GM18502 (cell line): ENCODE data around the gene UBL4A.

Experiments
- ATAC-seq: cut with Tn5 transposase; IDR thresholded peaks from one replicate; pipeline ENCODE4 v1.9.1; 2021; ENCODE audit warnings: mild to moderate bottlenecking; ENCODE audit not compliant: unreplicated experiment, poor library complexity

UBL4A gene

DNA sequence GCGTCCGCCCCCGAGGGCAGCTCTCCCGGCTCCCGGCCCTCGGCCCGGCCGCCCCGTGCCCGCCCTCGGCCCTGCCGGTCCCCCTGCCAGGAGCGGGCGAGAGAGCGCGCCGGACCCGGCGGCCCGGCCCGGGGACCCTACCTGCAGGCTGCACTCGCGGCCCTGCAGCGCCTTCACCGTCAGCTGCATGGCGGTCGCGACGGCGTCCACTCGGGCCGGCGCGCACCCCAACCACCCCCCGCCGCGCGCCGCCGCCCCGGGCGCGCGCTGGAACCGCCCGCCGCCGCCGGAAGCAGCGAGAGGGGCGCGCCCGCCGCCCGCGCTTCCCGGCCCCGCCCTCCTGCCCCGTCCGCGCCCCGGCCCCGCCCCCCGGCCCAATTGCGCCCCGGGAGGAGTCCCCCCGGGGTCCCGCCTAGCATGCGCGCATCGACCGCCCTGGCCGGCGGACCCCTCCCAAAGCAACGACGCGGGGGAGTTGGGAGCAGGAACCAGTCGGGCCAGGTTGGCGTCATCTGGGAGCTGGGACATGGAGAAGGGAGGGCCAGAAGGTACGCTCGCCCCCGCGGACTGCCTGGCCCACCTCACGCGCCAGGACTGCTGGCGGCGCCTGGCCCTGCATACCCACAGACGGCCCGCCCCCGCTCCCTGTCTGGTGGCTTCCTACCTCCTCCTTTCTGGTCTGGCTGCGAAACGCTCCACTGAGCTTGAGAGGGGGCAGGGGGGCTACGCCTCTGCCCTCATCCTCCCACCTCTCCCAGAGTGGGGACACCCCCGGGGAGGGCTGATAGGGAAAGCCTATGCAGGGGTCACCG is at the start of gene UBL4A:
UBL4A (minus strand) TSS at position 220 of the 812 bp plus-strand sequence; CDS start at position 189, 31 bp downstream.
- peak; percentile 31 for ATAC-seq

DNA sequence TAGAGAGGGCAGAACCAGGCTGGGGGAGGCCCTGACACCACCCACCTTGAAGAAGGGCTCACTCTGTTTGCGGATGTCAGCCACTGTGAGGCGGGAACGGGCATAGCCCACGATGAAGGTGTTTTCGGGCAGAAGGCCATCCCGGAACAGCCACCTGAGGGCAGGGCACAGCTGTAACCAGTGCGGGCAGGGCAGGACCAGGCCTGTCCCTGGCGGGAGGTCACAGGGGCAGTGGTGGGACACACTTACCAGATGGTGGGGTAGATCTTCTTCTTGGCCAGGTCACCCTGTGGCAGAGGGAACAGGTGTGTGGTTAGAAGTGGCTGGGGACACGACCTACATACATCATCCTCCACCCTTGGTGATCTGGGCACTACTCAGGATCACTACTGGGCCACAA is 49.5 kb upstream of the UBL4A start:
- ATAC-seq = no peak

GRCh38 chrX:154534526-154535322 is 48.3 kb upstream of the UBL4A start:
- ATAC-seq = peak; percentile 92

DNA sequence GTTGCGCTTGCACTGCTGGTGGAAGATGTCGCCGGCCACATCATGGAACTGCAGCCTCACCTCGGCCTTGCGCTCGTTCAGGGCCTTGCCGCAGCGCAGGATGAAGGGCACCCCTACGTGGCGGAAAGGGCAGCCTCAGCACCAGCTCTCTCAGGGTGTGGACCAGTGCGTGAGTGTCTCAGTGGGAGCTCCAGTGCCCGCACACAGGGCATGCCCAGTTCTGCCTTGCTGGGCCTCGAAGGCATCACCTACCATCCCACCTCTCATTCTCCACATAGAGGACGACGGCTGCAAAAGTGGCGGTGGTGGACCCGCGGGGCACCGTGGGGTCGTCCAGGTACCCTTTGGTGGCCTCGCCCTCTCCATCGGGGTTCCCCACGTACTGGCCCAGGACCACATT is 46.3 kb upstream of the UBL4A start:
- ATAC-seq = no peak

- ATAC-seq = no peak
Observed at GRCh38 chrX:154531626-154532025, 45.2 kb upstream of the UBL4A start.

DNA sequence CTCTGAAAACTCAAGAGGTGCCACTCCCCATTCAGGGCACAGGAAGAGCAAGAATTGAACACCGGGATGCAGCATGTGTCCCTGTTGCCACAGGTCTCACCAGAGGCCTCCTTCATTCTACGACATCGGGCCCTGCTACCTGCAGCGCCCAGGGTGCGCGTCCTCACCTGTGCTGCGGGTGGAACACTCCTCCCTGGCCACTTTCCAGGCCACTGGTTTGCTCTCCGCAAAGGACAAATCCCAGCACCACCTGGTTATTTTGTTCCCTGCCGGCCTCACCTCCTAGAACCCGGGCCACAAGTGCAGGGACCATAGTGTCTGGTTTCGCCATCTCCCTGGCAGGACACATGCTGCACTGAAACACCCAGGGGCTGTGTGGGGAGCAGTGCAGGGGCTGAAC is 43.9 kb upstream of the UBL4A start:
- no peak for ATAC-seq

DNA sequence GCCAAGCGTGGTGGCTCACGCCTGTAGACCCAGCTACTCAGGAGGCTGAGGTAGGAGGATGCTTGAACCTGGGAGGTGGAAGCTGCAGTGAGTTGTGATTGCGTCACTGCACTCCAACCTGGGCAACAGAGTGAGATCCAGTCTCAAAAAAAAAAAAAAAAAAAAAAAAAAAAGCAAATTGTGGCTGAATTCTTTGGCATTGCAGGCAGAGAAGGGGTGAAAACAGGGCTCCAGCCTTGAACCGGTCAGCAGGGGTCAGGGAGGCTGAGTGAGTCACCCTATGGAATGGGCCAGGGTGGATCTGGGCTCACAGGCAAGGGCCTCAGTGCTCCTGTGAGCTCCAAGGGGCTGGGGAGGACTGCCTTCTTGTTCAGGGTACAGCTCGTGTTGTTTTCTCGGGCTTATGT is 42.8 kb upstream of the UBL4A start:
- ATAC-seq = no peak

- ATAC-seq = peak; percentile 68
Observed at GRCh38 chrX:154526901-154527675, 40.7 kb upstream of the UBL4A start.

DNA sequence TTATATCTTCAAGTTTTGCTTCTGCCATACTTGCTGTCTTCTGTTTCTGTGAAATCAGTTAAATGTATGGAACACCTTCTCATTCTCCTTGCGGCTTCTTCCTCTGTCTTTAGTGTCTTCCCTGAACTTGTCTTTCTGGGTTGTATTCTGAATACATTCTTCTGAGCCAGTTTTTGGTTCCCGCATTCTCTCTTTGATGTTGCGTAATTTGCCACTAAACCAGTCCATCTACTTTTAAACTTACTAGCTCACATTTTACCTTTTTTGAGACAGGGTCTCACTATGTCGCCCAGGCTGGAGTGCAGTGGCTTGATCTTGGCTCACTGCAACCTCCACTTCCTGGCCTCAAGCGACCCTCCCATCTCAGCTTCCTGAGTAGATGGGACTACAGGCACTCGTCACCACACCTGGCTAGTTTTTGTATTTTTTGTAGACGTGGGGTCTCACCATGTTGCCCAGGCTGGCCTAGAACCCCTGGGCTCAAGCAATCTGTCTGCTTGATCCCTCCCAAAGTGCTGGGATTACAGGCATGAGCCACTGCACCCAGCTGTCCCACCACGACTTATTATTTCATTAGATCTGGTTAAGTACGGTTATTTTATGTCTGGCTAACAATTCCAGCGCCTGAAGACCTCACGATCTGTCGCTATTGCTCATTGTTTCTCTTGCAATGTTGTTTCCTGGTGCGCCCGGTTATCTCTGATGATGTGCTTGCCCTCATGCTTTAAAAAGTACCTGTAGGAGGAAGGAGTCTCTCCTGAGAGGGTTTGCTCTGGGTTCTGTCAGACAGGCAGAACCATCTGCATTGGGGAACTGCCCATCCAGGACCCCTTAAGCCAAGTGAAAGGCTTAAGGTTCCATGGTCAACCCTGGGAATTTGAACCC is 39.4 kb upstream of the UBL4A start:
- ATAC-seq = no peak

DNA sequence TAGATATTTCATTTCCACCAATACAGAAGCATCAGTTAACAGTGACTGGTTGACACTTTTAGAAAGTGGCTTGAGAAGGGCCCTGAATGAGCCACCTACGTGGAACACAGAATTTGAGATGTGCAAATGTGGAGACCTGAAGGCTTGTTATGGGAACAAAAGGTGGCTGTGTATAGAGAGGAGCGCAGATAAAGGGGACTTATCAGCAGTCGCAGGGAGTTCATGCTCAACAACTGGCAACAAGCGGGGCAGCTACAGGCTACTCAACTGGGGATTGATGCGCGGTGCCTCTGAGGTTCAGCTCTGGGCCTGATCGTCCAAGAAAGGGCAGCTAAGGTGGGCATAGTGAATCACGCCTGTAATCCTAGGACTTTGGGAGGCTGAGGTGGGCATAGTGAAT is 33.0 kb upstream of the UBL4A start:
- no peak for ATAC-seq

GRCh38 chrX:154517101-154517781 is 30.8 kb upstream of the UBL4A start:
- no peak for ATAC-seq

DNA sequence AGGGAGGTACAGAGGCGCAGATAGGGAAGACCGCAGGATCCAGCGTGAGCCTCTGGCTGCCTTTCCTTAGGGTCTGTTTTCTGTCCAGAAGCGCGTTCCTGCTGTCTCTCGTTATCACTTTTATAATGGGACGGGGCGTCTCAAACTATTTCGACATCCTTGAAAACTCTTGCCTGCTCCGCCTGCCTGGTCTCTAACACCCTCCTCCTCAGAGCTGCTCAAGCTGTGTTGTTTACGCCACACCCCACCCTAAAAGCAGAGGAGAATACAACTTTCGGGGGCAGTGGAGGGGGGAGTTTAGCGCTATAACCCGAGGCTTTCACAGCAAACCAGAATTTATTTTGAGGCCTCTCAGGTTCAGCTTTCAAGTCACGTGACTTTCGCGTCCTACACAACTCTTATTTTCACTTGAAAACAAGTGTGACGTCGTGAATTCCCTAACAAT is 30.3 kb upstream of the UBL4A start:
- peak; percentile 19 for ATAC-seq

DNA sequence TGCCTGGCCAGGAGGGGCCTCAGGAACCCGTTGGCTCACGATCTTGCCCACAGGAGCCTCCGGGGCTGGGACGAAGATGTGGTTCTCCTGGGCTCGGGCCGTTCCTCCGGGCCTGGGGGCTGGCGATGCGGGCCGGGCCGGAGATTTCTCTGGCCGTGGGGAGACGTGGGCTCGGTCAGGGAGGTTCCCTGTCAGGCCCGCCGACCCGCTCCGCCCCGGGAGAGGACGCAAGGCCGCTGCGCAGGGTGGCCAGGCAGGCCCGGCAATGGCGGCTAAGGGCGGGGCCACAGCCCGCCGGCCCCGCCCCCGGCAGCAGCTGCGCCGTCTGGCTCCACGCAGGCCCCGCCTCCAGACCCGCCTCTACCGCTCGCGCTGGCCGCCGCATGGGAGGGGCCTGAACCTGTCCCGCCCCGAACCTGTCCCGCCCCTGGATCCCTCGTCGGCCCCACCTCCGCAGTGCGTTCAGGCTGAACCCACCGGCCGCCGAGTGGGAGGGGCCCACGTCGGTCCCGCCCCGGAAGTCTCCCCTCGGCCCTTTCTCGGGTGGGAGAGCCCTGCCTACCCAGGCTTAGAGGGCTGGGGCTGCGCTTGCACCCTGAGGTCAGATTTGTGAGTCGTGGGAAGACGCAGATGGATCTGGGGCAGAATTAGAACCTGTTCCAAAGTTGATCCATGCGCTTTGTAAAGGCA is 29.7 kb upstream of the UBL4A start, which contains the start of gene FAM3A:
FAM3A (minus strand) TSS at position 267 of the 690 bp plus-strand sequence. CDS start 460 bp downstream, outside the sequence.
- ATAC-seq = peak; percentile 93

GRCh38 chrX:154515090-154515965 is 28.9 kb upstream of the UBL4A start:
- no peak for ATAC-seq

DNA sequence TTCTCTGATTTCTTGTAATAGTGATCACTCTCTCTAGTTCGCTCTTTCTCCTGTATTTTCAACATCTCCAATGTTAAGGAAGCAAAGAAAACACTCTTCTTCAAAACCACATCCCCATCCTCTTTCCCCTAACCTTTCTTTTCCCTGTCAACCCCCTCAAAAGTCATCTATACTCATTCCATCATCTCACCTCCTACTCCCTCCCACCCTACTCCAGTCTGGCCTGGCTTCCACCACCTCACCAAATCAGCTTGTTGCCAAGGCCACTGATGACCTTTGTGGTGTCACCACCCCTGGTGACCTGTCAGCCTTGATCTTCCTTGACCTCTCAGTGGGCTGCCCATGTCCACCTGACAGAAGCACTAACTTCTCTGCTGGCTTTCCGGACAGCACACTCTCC is 27.3 kb upstream of the UBL4A start:
- ATAC-seq = no peak

DNA sequence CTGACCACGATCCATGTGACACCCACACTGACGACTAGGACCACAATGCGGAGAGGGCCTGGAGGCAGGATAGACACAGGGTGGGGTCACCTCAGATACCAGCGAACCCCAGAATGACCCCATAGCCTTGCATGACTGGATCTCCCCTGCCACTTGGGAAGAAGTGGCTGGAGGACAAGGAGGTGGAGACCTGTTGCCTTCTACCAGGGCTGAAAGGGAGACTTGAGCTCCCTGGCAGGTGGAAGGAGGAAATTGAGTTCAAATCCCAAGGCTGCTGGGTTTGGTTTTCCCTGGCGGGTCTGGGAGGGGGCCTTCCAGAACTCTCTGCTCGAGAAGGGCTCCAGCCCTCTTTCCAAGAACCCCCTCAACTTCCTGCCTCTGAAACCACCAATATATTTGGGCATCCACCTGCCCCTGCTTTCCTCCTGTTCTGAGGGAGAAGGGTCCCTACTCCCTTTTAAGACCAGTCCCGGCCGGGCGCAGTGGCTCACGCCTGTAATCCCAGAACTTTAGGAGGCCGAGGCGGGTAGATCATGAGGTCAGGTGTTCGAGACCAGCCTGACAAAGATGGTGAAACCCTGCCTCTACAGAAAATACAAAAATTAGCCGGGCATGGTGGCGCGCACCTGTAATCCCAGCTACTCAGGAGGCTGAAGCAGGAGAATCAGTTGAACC is 26.6 kb upstream of the UBL4A start:
- no peak for ATAC-seq

- ATAC-seq = no peak
Observed at GRCh38 chrX:154511761-154512160, 25.3 kb upstream of the UBL4A start.
